RKO (cell line): Measurements from ENCODE around the gene GRAMD1B.
"Not testable (repeated sequence)": the region's sequence is repeated elsewhere in the genome, so short reads cannot be mapped to it uniquely, and the experiment has no call there.

ENCODE experiments used
- DNase-seq: peaks from one replicate; pipeline ENCODE4 v3.0.0-alpha.2; 2016; ENCODE audit warnings: low spot score

GRAMD1B gene

GRCh38 chr11:123509737-123510578, 79.9 kb downstream of the GRAMD1B start:
- peak; percentile 75 for DNase-seq

DNA sequence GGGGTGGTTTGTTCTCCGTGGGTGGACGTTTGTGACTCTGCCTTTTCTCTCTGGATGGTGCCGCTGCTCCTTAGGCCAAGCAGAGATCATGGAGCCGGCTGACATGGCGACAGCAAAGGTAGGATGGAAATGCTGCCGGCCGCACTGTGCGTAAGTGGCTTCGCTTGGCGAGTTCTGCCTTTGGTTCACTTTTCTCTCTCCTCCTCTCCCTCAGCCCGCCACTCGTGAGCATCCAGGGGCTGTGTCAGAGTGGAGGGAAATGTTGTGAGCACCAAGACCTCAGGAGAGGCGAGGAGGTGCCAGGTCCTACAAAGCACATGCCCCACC, 80.5 kb downstream of the GRAMD1B start:
- no peak for DNase-seq

GRCh38 chr11:123511037-123511870, 81.2 kb downstream of the GRAMD1B start:
- peak; percentile 89 for DNase-seq

DNA sequence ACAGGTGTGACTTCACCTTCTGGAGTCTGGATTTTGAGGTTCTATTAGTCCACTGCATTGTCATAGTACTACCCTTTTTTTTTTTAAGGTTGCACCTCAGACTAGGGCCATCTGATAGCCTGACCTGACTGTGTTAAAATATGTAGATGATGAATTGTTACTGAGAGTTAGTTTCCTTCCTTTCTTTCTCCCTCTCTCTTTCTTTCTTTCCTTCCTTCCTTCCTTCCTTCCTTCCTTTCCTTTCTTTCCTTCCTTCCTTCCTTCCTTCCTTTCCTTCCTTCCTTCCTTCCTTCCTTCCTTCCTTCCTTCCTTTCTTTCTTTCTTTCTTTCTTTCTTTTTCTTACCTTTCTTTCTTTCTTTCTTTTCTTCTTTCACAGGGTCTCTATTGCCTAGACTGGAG, 83.2 kb downstream of the GRAMD1B start:
- DNase-seq = not testable (repeated sequence)

- DNase-seq = no peak
Observed at GRCh38 chr11:123516238-123516637, 86.2 kb downstream of the GRAMD1B start.

DNA sequence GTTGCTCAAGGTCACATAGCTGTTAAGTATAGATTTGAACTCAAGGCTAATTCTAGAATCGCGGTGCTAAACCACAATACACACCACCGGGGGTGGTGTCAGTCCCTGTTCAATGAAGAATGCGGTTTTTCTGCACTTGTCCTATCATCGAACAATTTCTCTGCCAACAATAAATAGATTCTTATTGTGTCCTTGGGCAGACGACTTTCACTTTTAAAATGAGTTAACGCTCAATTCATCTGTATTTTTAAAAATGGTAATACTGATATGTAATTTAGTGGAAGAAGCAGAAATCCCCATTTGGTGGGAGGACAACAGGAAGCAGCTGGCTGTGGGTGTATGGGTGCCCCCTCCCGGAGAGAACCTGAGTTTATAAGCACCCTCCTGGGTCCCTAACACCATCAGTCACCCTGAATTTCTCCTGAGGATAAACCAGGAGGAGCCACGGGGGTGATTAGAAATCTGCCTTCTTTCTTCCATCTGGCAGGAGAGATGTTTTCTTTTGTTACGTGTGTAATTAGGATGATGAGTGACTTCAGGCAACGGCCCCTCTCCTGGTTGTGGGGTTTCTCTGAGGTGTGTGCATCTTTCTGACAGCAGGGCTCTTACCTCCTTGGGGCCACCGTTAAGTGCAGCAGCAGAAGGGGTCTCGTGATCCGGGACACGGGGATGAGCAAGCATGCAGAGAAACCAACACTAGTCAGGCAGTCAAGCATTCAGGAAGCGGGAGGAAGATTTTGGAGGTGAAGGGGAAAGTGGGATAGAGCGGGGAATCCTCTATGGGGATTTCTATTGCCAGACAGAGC, 87.7 kb downstream of the GRAMD1B start:
- no peak for DNase-seq

GRCh38 chr11:123518496-123519054, 88.5 kb downstream of the GRAMD1B start:
- no peak for DNase-seq

- DNase-seq = no peak
Observed at GRCh38 chr11:123519055-123519796, 89.2 kb downstream of the GRAMD1B start.

DNA sequence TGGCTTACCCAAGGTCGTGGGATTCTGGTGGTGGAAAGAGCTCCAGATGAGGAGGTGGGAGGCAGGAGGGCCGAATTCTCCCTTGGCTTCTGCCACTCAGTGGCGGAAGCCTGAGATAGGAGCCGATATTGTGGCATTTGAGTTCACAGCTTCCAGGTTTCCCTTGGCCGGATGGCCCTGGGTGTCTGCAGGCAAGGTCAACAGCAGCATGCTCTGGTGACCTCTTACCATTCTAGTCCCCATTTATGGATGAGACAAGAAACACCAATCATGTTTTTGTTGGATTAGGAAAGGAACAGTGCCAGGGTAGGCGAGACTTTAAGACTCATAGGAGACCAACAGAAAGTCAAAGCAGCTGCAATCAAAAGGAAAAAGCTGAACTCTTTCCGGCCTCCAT, 89.7 kb downstream of the GRAMD1B start:
- DNase-seq = no peak

GRCh38 chr11:123520476-123520875, 90.4 kb downstream of the GRAMD1B start:
- DNase-seq = not testable (repeated sequence)

DNA sequence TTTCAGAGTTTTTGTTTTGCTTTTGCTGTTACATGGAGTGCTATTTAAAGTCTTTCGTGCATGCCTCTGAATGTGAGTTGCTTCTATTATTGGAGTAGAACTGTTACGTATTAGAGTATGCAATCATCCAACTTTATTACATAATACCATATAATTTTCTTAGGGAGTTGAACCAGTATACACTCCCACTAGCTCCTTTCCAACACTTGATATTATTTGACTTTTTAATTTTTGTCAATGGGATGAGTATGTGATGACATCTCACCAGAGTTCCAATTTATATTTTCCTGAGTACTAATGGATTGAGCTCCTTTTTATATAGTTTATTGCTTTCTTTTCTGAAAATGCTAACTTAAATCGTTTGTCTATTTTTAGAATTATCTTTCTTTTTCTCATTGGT, 90.9 kb downstream of the GRAMD1B start:
- no peak for DNase-seq

DNA sequence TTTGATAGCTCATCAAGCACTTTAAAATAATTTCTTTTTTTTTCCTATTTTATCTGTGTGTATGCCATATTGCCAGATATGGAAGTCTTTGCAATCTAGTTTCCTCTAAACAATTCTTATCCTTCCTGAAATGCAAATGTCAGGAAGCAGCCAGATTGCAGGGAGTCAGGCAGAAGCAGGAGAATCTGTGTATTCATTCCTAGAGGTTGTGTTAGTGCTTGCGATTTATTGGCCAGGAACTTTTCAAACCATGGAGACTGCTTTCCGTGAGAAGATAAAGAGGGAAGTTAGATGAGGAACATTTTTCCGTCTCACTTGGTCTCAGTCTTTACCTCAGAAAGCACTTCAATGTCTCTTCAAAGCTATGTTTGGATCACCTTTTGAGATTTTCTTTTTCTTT, 91.9 kb downstream of the GRAMD1B start:
- DNase-seq = no peak

GRCh38 chr11:123523539-123523938, 93.5 kb downstream of the GRAMD1B start:
- DNase-seq = no peak

GRCh38 chr11:123525097-123525496, 95.0 kb downstream of the GRAMD1B start:
- DNase-seq = no peak

DNA sequence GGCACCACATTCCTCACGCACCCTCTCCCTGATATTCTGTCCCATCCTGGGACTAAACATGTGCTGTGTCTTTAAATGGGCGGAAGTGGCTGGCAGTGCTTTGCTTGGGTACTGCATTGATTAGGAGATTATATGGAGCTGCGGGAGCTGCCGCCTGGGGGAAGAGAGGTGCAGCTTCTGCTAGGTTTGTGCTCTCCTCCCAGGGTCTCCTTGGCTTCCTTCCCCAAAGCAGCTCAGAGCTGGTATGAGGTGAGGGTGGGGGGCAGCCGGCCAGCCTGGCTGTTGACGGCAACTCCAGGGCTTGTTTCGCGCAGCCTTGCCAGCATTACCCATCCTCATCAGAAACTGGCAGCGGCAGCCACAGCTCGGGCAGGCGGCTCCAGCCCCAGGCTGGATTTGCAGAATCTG, 95.4 kb downstream of the GRAMD1B start:
- no peak for DNase-seq

- no peak for DNase-seq
Observed at GRCh38 chr11:123526027-123526805, 96.1 kb downstream of the GRAMD1B start.

- no peak for DNase-seq
Observed at GRCh38 chr11:123526918-123527317, 96.8 kb downstream of the GRAMD1B start.

DNA sequence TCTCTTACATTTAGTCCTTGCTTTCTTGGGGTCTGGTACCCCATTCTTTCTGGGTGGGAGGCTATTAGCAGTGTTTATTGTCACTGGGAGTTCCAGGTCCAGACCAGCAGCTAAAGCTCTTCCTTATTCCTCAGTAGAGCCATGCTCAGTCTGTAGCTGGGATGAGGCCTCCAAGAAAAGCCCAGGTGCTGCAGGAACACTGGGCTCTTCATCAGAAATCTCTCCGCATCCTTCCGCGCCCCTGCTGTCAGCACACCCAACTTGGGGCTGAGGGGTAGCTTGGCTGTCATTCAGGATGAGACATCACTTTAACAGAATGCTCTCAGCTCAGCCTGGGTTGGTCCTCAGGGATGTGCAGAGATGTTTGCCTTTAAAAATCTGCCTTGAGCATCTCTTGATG, 97.5 kb downstream of the GRAMD1B start:
- no peak for DNase-seq

DNA sequence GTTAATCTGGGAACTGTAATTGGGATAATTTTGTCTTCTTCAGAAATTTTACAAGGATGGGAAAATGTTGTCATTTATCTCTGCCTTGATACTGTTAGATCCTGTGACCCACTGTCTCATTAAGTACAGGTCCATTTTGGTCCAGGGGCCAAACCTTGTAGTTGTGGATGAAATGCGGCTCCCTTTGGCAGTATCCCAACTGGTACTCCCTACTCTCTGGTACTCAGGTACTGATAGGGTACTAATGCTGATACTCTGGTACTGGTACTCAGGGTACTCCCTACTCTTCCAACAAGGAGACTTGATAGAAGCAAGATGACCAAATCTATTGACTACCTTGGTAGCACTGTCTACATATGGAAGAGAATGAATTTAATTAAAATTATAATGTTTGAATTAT, 97.9 kb downstream of the GRAMD1B start:
- DNase-seq = no peak

DNA sequence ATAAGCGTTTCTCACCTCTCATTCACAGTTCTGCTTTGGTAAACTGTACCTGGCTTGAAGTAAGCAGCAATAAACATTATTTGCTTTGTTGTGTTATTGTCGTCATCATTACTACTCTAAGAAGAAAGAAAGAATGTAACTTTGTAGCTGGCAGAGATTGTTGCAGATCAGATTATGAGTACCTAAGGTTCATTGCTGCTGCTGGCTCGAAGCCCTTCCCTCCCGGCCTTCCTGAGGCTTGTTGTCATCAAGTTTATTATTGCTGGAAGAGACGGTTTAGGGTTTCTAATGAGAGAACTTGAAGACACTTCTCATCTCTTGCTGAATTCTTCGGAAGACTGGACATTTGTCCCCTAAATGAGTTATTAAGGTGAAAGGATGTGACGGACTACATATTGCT, 101.3 kb downstream of the GRAMD1B start:
- DNase-seq = no peak

DNA sequence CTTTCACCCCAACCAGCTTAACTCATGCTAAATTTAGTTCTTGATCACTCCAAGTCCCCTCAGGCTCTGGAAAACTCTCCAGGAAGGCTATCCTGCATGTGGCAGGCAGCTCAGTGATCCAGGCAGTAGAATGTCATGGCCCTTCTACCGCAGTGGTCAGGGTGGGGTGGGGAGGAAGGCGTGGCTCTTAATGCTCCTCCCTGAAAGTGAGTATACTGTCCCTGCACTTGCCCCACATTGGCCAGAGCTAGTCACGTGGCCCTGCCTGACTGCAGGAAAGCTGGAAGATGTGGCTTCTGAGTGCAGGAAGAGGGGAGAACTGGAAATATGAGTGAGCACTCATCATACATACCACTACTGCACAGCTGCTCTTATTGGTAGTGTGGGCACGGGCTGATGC, 102.1 kb downstream of the GRAMD1B start:
- no peak for DNase-seq
